ENCODE results near the gene TDRD12.

Gene TDRD12, protein sequence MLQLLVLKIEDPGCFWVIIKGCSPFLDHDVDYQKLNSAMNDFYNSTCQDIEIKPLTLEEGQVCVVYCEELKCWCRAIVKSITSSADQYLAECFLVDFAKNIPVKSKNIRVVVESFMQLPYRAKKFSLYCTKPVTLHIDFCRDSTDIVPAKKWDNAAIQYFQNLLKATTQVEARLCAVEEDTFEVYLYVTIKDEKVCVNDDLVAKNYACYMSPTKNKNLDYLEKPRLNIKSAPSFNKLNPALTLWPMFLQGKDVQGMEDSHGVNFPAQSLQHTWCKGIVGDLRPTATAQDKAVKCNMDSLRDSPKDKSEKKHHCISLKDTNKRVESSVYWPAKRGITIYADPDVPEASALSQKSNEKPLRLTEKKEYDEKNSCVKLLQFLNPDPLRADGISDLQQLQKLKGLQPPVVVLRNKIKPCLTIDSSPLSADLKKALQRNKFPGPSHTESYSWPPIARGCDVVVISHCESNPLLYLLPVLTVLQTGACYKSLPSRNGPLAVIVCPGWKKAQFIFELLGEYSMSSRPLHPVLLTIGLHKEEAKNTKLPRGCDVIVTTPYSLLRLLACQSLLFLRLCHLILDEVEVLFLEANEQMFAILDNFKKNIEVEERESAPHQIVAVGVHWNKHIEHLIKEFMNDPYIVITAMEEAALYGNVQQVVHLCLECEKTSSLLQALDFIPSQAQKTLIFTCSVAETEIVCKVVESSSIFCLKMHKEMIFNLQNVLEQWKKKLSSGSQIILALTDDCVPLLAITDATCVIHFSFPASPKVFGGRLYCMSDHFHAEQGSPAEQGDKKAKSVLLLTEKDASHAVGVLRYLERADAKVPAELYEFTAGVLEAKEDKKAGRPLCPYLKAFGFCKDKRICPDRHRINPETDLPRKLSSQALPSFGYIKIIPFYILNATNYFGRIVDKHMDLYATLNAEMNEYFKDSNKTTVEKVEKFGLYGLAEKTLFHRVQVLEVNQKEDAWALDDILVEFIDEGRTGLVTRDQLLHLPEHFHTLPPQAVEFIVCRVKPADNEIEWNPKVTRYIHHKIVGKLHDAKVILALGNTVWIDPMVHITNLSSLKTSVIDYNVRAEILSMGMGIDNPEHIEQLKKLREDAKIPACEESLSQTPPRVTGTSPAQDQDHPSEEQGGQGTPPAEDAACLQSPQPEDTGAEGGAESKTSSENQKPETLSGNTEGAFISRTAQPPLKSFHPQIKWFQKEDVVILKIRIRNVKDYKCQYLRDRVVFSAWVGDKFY (N-terminal part only)

GRCh38 chr19:32719611-32720059 is at the start of gene TDRD12:
TDRD12 (plus strand) TSS chr19:32719767; CDS start chr19:32720073, 306 bp downstream.
- no peak for TF ChIP-seq CTCF (IDR thresholded peaks at IDR 0.05; ENCODE audit: low read length, missing control alignments)
- no peak for DNase-seq (ENCODE audit: low read depth)
- no peak within 1 kb of the TSS for H3K4me3 ChIP-seq (replicated peaks; ENCODE audit: low read depth, low read length)

DNA sequence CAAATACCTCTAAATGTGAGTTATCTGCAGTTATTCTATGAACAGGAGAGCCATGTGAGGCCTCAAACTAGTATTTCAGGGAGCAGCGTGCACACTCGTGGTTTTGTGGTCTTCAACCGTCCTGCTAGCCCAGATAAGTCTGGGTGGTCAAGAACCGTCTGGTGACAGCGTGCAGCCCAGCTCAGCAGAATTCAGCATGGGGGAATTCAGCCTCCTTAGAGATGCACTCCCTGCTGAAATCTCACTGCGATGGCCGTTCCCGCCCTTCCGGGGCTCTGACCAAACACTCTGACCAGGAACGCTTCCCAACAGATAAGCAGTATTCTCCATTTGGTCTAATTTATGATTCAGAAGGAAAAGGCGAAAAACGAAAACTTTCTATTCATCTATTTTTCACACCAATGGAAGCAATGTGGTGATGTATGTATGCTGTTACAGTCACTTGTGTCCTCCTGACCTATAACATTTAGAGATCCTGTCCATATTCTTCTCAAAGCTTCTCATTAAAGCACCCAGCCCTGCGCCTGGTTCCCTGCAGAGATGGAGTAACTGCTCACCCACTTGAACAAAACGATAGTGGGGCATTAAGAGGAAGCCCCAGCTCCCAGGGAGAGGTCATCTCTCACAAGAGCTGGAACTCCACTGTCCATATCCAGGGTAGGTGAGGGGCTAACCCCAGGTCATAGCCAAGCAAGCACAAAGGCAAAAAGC is 47.5 kb upstream of the TDRD12 start:
- no peak for TF ChIP-seq CTCF (IDR thresholded peaks at IDR 0.05; ENCODE audit: low read length, missing control alignments)
- no peak overlapping the region for H3K4me3 ChIP-seq (replicated peaks; ENCODE audit: low read depth, low read length)
- DNase-seq (ENCODE audit: low read depth), result no peak

- no peak for TF ChIP-seq CTCF (IDR thresholded peaks at IDR 0.05; ENCODE audit: low read length, missing control alignments)
- DNase-seq (ENCODE audit: low read depth), result no peak
- no peak overlapping the region for H3K4me3 ChIP-seq (replicated peaks; ENCODE audit: low read depth, low read length)
These were observed 46.7 kb upstream of the TDRD12 start for GRCh38 chr19:32672841-32673240.

DNA sequence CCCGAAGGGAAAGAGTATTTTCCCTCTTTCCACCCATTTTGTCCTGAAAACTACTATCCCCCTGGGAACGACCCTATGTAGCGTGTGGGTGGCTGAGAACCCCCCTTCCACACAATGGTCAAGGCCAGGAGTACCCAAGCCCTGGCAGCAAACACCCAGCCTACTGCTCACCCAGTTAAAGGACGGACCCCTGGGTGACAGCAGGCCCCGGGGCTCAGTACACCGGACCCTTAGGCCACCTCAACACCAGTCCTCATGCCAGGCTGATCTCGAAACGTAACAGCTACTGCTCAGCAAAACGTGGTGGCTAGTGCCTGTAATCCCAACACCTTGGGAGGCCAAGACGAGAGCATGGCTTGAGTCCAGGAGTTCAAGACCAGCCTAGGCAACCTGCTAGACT is 46.0 kb upstream of the TDRD12 start:
- DNase-seq (ENCODE audit: low read depth), result no peak
- TF ChIP-seq CTCF (IDR thresholded peaks at IDR 0.05; ENCODE audit: low read length, missing control alignments), result no peak
- H3K4me3 ChIP-seq (replicated peaks; ENCODE audit: low read depth, low read length), result peak overlapping the region; percentile 90

GRCh38 chr19:32674153-32674930 is 45.2 kb upstream of the TDRD12 start:
- no peak for TF ChIP-seq CTCF (IDR thresholded peaks at IDR 0.05; ENCODE audit: low read length, missing control alignments)
- H3K4me3 ChIP-seq (replicated peaks; ENCODE audit: low read depth, low read length), result peak overlapping the region; percentile 90
- DNase-seq (ENCODE audit: low read depth), result no peak
